ENCODE measurements around the gene STK38. TPM values are rescaled to one million over a fixed set of nuclear protein-coding genes. Genes with fewer than 3 reads are reported as not detected.

Gene STK38
- total and polyA plus RNA-seq, 9 of the 15 experiments (the other 6 are each of a cell fraction or from before 2014, with no cell fraction given), result 5.7 to 28.7 (median 19.5) TPM

- TF ChIP-seq, protein P1, sequence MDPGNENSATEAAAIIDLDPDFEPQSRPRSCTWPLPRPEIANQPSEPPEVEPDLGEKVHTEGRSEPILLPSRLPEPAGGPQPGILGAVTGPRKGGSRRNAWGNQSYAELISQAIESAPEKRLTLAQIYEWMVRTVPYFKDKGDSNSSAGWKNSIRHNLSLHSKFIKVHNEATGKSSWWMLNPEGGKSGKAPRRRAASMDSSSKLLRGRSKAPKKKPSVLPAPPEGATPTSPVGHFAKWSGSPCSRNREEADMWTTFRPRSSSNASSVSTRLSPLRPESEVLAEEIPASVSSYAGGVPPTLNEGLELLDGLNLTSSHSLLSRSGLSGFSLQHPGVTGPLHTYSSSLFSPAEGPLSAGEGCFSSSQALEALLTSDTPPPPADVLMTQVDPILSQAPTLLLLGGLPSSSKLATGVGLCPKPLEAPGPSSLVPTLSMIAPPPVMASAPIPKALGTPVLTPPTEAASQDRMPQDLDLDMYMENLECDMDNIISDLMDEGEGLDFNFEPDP (CRISPR knock-in tag; IDR thresholded peaks at IDR 0.05), result no peak
- TF ChIP-seq MEIS2 (IDR thresholded peaks at IDR 0.05; ENCODE audit: partially characterized antibody) (peak; percentile 75), PHB2 (IDR thresholded peaks at IDR 0.05; ENCODE audit: low read depth) (no peak), BCL6 (CRISPR knock-in tag; IDR thresholded peaks at IDR 0.05) (no peak), SIX5 (IDR thresholded peaks at IDR 0.05; ENCODE audit: borderline replicate concordance in 1 of 2, insufficient read depth in 1 of 2, low read depth in 1 of 2, low read length in 2 of 2) (no peak), HOMEZ (CRISPR knock-in tag; IDR thresholded peaks at IDR 0.05) (no peak), GABPB2 (CRISPR knock-in tag; conservative IDR thresholded peaks at IDR 0.05) (no peak), TRIM24 (IDR thresholded peaks at IDR 0.05) (no peak), MTA2 (IDR thresholded peaks at IDR 0.05; ENCODE audit: low read depth) (no peak), HOXB6 (CRISPR knock-in tag; IDR thresholded peaks at IDR 0.05; ENCODE audit: borderline replicate concordance) (no peak), CBX8 (IDR thresholded peaks at IDR 0.05; ENCODE audit: borderline replicate concordance, extremely low read depth, low read depth, low read length, poor library complexity, severe bottlenecking) (no peak), ZNF347 (CRISPR knock-in tag; IDR thresholded peaks at IDR 0.05; ENCODE audit: low read depth) (no peak), NR2C2 (CRISPR knock-in tag; IDR thresholded peaks at IDR 0.05) (no peak), NR2C2 (tag; IDR thresholded peaks at IDR 0.05) (peak; percentile 28; the same call in 1 of the 2 replicates), NR3C1 (CRISPR knock-in tag; IDR thresholded peaks at IDR 0.05) (no peak), KHSRP (IDR thresholded peaks at IDR 0.05) (no peak), ZNF408 (CRISPR knock-in tag; IDR thresholded peaks at IDR 0.05; ENCODE audit: low read depth) (no peak)
- TF ChIP-seq, protein P2, sequence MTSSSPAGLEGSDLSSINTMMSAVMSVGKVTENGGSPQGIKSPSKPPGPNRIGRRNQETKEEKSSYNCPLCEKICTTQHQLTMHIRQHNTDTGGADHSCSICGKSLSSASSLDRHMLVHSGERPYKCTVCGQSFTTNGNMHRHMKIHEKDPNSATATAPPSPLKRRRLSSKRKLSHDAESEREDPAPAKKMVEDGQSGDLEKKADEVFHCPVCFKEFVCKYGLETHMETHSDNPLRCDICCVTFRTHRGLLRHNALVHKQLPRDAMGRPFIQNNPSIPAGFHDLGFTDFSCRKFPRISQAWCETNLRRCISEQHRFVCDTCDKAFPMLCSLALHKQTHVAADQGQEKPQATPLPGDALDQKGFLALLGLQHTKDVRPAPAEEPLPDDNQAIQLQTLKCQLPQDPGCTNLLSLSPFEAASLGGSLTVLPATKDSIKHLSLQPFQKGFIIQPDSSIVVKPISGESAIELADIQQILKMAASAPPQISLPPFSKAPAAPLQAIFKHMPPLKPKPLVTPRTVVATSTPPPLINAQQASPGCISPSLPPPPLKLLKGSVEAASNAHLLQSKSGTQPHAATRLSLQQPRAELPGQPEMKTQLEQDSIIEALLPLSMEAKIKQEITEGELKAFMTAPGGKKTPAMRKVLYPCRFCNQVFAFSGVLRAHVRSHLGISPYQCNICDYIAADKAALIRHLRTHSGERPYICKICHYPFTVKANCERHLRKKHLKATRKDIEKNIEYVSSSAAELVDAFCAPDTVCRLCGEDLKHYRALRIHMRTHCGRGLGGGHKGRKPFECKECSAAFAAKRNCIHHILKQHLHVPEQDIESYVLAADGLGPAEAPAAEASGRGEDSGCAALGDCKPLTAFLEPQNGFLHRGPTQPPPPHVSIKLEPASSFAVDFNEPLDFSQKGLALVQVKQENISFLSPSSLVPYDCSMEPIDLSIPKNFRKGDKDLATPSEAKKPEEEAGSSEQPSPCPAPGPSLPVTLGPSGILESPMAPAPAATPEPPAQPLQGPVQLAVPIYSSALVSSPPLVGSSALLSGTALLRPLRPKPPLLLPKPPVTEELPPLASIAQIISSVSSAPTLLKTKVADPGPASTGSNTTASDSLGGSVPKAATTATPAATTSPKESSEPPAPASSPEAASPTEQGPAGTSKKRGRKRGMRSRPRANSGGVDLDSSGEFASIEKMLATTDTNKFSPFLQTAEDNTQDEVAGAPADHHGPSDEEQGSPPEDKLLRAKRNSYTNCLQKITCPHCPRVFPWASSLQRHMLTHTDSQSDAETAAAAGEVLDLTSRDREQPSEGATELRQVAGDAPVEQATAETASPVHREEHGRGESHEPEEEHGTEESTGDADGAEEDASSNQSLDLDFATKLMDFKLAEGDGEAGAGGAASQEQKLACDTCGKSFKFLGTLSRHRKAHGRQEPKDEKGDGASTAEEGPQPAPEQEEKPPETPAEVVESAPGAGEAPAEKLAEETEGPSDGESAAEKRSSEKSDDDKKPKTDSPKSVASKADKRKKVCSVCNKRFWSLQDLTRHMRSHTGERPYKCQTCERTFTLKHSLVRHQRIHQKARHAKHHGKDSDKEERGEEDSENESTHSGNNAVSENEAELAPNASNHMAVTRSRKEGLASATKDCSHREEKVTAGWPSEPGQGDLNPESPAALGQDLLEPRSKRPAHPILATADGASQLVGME (CRISPR knock-in tag; IDR thresholded peaks at IDR 0.05), result no peak
- TF ChIP-seq, protein P3, sequence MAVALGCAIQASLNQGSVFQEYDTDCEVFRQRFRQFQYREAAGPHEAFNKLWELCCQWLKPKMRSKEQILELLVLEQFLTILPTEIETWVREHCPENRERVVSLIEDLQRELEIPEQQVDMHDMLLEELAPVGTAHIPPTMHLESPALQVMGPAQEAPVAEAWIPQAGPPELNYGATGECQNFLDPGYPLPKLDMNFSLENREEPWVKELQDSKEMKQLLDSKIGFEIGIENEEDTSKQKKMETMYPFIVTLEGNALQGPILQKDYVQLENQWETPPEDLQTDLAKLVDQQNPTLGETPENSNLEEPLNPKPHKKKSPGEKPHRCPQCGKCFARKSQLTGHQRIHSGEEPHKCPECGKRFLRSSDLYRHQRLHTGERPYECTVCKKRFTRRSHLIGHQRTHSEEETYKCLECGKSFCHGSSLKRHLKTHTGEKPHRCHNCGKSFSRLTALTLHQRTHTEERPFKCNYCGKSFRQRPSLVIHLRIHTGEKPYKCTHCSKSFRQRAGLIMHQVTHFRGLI (CRISPR knock-in tag; IDR thresholded peaks at IDR 0.05), result no peak
Observed at GRCh38 chr6:36459501-36459900, 87.8 kb downstream of the STK38 start (continued).

Measured in K562 (cell line).